GM12878 (cell line): ENCODE results near the gene NKAIN1. TPM values are rescaled to one million over a fixed set of nuclear protein-coding genes. Genes with fewer than 3 reads are reported as not detected.

ENCODE experiments used
- ATAC-seq: fragments of 200-7000 bp; cut with Tn5 transposase; 3 replicates; pipeline ENCODE4 v1.9.1; 2020; ENCODE audit warnings: mild to moderate bottlenecking, moderate library complexity
- BruUV-seq: library from RNA; stranded (reverse); fragments of 400-500 nt; replicated peaks from 2 replicates; lab custom pipeline; 2021; lab: Mats Ljungman, UMichigan
- CTCF ChIA-PET: fragments of 300-600 bp; sonication (Branson Sonifier 250); formaldehyde crosslinking; extraction: SDS; loops from one replicate; lab custom pipeline; 2021; ENCODE audit warnings: inconsistent platforms; lab: Yijun Ruan, JAX
- POLR2A ChIA-PET: fragments of 350-600 bp; formaldehyde crosslinking; extraction: SDS; loops from one replicate; lab custom pipeline; 2021; ENCODE audit warnings: inconsistent platforms; lab: Charles Lee
- RAD21 ChIA-PET: fragments of 300-600 bp; sonication (Branson Sonifier 250); formaldehyde crosslinking; loops from one replicate; lab custom pipeline; 2023; ENCODE audit warnings: antibody characterized with exemption; ENCODE audit not compliant: unreplicated experiment; lab: Charles Lee
- SMC1A ChIA-PET: fragments of 300-600 bp; sonication (Branson Sonifier 250); formaldehyde crosslinking; loops from one replicate; lab custom pipeline; 2023; ENCODE audit not compliant: unreplicated experiment, uncharacterized antibody; lab: Charles Lee
- DNase-seq: peaks from one replicate; pipeline ENCODE4 v3.0.0-alpha.2; 2011; ENCODE audit warnings: low read depth, low spot score
- FAIRE-seq: peaks from 3 replicates; lab custom pipeline; 2011; peaks lifted over from hg19 to GRCh38; lab: Jason Lieb, UNC
- H2AFZ ChIP-seq: 2 replicates; pipeline ENCODE4 v1.6.0; 2011; ENCODE audit warnings: low read depth, low read length, control low read depth; ENCODE audit not compliant: control insufficient read depth
- H3K27ac ChIP-seq: 2 replicates; pipeline ENCODE4 v1.5.1; 2011; ENCODE audit warnings: control low read depth; ENCODE audit not compliant: control insufficient read depth, insufficient read depth
- H3K27me3 ChIP-seq, 2 experiments: replicated peaks in 1 of 2; 2 replicates each; pipeline versions ENCODE4 v1.6.0 to v1.6.1; 2011; ENCODE audit warnings: low read length in 1 of 2; ENCODE audit not compliant: control insufficient read depth in 2 of 2, insufficient read depth in 2 of 2
- H3K36me3 ChIP-seq, 2 experiments: 2 replicates each; pipeline ENCODE4 v1.5.1; 2011; ENCODE audit warnings: low read length in 1 of 2; ENCODE audit not compliant: control insufficient read depth in 2 of 2, insufficient read depth in 2 of 2
- H3K4me1 ChIP-seq: 2 replicates; pipeline ENCODE4 v1.6.1; 2011; ENCODE audit warnings: mild to moderate bottlenecking, low read length, moderate library complexity, mixed read lengths; ENCODE audit not compliant: control insufficient read depth, insufficient read depth
- H3K4me2 ChIP-seq: 2 replicates; pipeline ENCODE4 v1.6.0; 2011; ENCODE audit warnings: control low read depth; ENCODE audit not compliant: control insufficient read depth, insufficient read depth
- H3K4me3 ChIP-seq: fragments of 200-600 bp; sonication (generic); 2 replicates; pipeline ENCODE4 v1.5.1; 2016
- H3K79me2 ChIP-seq: 2 replicates; pipeline ENCODE4 v1.6.0; 2011; ENCODE audit warnings: low read length; ENCODE audit not compliant: control insufficient read depth, insufficient read depth
- H3K9ac ChIP-seq: 2 replicates; pipeline ENCODE4 v1.8.0; 2011; ENCODE audit warnings: low read length, control low read depth, mixed read lengths; ENCODE audit not compliant: control insufficient read depth, insufficient read depth
- H3K9me3 ChIP-seq: replicated peaks from 3 replicates; pipeline ENCODE4 v1.5.1; 2011; ENCODE audit warnings: mild to moderate bottlenecking, low read length; ENCODE audit not compliant: control insufficient read depth, insufficient read depth
- H4K20me1 ChIP-seq: 2 replicates; pipeline ENCODE4 v1.6.0; 2011; ENCODE audit not compliant: control insufficient read depth, insufficient read depth
- BHLHE40 ChIP-seq, 2 experiments: fragments of 450-650 bp in 1 of 2; IDR thresholded peaks; 2 replicates each; pipeline ENCODE4 v1.6.1; 2011 to 2017; ENCODE audit warnings: low read depth in 2 of 2, borderline replicate concordance in 1 of 2, improper control_type of control experiment in 1 of 2, low read length in 1 of 2, mild to moderate bottlenecking in 1 of 2
- CHD1 ChIP-seq: IDR thresholded peaks from 2 replicates; pipeline ENCODE4 v1.6.1; 2012; ENCODE audit warnings: low read depth, low read length, improper control_type of control experiment
- HDAC2 ChIP-seq: fragments of 200-600 bp; sonication (generic); IDR thresholded peaks from 2 replicates; pipeline ENCODE4 v1.6.1; 2017
- IRF5 ChIP-seq: fragments of 450-650 bp; IDR thresholded peaks from 2 replicates; pipeline ENCODE4 v1.6.1; 2017; ENCODE audit warnings: borderline replicate concordance
- KLF5 ChIP-seq: fragments of 450-650 bp; IDR thresholded peaks from 2 replicates; pipeline ENCODE4 v1.6.1; 2014; ENCODE audit warnings: mild to moderate bottlenecking; ENCODE audit not compliant: partially characterized antibody
- REST ChIP-seq: IDR thresholded peaks from 2 replicates; pipeline ENCODE4 v1.6.1; 2012; ENCODE audit warnings: mild to moderate bottlenecking, low read depth, low read length
- SKIL ChIP-seq: fragments of 450-650 bp; IDR thresholded peaks from 2 replicates; pipeline ENCODE4 v1.6.1; 2017; ENCODE audit warnings: mild to moderate bottlenecking, low read depth, inconsistent platforms; ENCODE audit not compliant: poor library complexity, severe bottlenecking
- SPI1 ChIP-seq: IDR thresholded peaks from 2 replicates; pipeline ENCODE4 v1.6.1; 2011; ENCODE audit warnings: low read depth, mild to moderate bottlenecking, low read length, moderate library complexity, borderline replicate concordance; ENCODE audit not compliant: insufficient read depth
- ZBED1 ChIP-seq: IDR thresholded peaks from 2 replicates; pipeline ENCODE4 v1.6.1; 2016; ENCODE audit warnings: borderline replicate concordance
- WGBS: methylation state at CpG from one replicate; pipeline ENCODE4 v1.1.6; 2016; ENCODE audit warnings: low lambda C conversion rate; ENCODE audit not compliant: insufficient replicate concordance, insufficient coverage; ENCODE audit errors: missing lambda C conversion rate; 5-methylcytosine and 5-hydroxymethylcytosine counted together
- in situ Hi-C: fragments of 300-500 bp; cut with MboI; formaldehyde crosslinking; loops from 9 replicates; pipeline ENCODE4 v1.14.3; 2018; ENCODE audit warnings: mixed read lengths
- intact Hi-C: fragments of 100-400 bp; cut with micrococcal nuclease; formaldehyde crosslinking; loops from one replicate; pipeline ENCODE4 v1.14.2; 2022; ENCODE audit not compliant: unreplicated experiment
- polyA plus RNA-seq, 11 experiments: library from polyadenylated mRNA; depleted of rRNA in 4 of 11; unstranded in 6 of 11; stranded (reverse) in 5 of 11; fragments of >200 nt; fragmentation: Nextera tagmentation in 4 of 11; fragmentation: Illumina TruSeq in 1 of 11; extraction: Ambion mirVana in 4 of 11; extraction: Trizol in 1 of 11; gene quantifications; 1 replicate in 1 of 11; 2 replicates in 10 of 11; pipeline versions ENCODE4 v1.2.1 to v1.2.3, GENCODE V29; 2011 to 2016; ENCODE audit warnings: inconsistent platforms in 2 of 11, missing spikeins in 2 of 11, low read depth in 1 of 11
- total RNA-seq, 4 experiments: library from RNA; depleted of rRNA in 3 of 4; stranded (reverse); fragments of >200 nt in 3 of 4; fragmentation: Illumina TruSeq in 1 of 4; extraction: Trizol in 1 of 4; gene quantifications; 2 replicates each; pipeline versions ENCODE4 v1.2.1 to v1.2.3, GENCODE V29; 2013 to 2021

NKAIN1 gene
- total and polyA plus RNA-seq, 10 of the 15 experiments (the other 5 are each of a cell fraction or from before 2014, with no cell fraction given): not detected

- no peaks in the 10 kb centered on the region for H3K4me1 ChIP-seq
- no peaks in the 10 kb centered on the region for H3K9me3 ChIP-seq
- intact Hi-C loops (no loop called here), in situ Hi-C loops (no loop called here)
- no peak overlapping the region for H3K4me3 ChIP-seq
- no peaks in the 10 kb centered on the region for H3K36me3 ChIP-seq
- no peak for ATAC-seq
- POLR2A ChIA-PET: no interaction called here
- H3K27me3 ChIP-seq: no peaks in the 10 kb centered on the region
- DNase-seq: no peak
- WGBS: 40% methylated on average over 5 of the region's 5 CpGs
- H2AFZ ChIP-seq: no peak overlapping the region
- H4K20me1 ChIP-seq: no peaks in the 10 kb centered on the region
- CTCF ChIA-PET: no interaction called here
- FAIRE-seq: no peak
- SMC1A ChIA-PET: no interaction called here
- H3K79me2 ChIP-seq: no peaks in the 10 kb centered on the region
- no TSS peak for BruUV-seq
- no peak overlapping the region for H3K9ac ChIP-seq
- no peak overlapping the region for H3K4me2 ChIP-seq
- no peak overlapping the region for H3K27ac ChIP-seq
- TF ChIP-seq IRF5: no peak
- TF ChIP-seq SPI1: no peak
- RAD21 ChIA-PET: no interaction called here
Observed at GRCh38 chr1:31227891-31228568, 11.7 kb downstream of the NKAIN1 start.

DNA sequence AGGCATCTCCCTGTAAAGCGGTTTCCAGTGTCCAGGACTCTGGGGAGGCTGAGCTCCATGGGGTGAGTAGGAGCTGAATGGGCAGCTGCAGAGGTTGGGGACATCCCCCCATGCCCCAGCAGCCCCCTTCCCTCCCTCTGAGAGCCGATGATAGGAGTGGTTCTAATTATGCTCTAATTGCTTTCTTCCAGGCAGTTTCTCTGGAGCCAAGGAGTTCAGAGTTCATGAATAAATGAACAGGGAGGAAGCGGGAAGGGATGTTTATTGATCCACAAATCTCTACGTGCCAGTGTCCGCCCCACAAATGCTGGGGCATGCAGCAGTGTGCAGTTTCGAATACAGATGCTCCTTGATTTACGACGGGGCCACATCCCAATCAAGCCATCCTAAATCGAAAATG, 15.6 kb downstream of the NKAIN1 start:
- ChIA-PET POLR2A (no interaction called here), CTCF (no interaction called here), SMC1A (interaction anchor here (0.6 kb wide), 1 partner anchor 203 kb away, joined by 3 read pairs; no protein-coding TSS in a partner anchor), RAD21 (no interaction called here)
- TF ChIP-seq BHLHE40 (IDR thresholded peaks at IDR 0.05; ENCODE audit: borderline replicate concordance in 1 of 2, low read depth in 2 of 2, low read length in 1 of 2) (no peak), CHD1 (no peak), ZBED1 (no peak), HDAC2 (no peak), SKIL (no peak), REST (no peak), KLF5 (no peak)
- no peaks in the 10 kb centered on the region for H3K36me3 ChIP-seq
- no peaks in the 10 kb centered on the region for H3K9me3 ChIP-seq
- no peak overlapping the region for H3K27ac ChIP-seq
- H3K4me1 ChIP-seq: no peaks in the 10 kb centered on the region
- H3K4me3 ChIP-seq: no peak overlapping the region
- BruUV-seq: no TSS peak
- FAIRE-seq (no peak), ATAC-seq (no peak), DNase-seq (no peak)
- in situ Hi-C loops: no loop called here
- intact Hi-C loops: no loop called here
- no peak overlapping the region for H3K9ac ChIP-seq
- H3K79me2 ChIP-seq: no peaks in the 10 kb centered on the region
- H2AFZ ChIP-seq: no peak overlapping the region
- H4K20me1 ChIP-seq: no peaks in the 10 kb centered on the region
- 13% methylated on average over 8 of the region's 9 CpGs for WGBS
- no peak overlapping the region for H3K4me2 ChIP-seq
- no peaks in the 10 kb centered on the region for H3K27me3 ChIP-seq
